GM19240 (cell line): ENCODE results near the gene SLX4.

Experiments used
- DNase-seq: peaks from one replicate; pipeline ENCODE4 v3.0.0; 2011; ENCODE audit warnings: low spot score; ENCODE audit not compliant: insufficient read length

SLX4 gene

DNA sequence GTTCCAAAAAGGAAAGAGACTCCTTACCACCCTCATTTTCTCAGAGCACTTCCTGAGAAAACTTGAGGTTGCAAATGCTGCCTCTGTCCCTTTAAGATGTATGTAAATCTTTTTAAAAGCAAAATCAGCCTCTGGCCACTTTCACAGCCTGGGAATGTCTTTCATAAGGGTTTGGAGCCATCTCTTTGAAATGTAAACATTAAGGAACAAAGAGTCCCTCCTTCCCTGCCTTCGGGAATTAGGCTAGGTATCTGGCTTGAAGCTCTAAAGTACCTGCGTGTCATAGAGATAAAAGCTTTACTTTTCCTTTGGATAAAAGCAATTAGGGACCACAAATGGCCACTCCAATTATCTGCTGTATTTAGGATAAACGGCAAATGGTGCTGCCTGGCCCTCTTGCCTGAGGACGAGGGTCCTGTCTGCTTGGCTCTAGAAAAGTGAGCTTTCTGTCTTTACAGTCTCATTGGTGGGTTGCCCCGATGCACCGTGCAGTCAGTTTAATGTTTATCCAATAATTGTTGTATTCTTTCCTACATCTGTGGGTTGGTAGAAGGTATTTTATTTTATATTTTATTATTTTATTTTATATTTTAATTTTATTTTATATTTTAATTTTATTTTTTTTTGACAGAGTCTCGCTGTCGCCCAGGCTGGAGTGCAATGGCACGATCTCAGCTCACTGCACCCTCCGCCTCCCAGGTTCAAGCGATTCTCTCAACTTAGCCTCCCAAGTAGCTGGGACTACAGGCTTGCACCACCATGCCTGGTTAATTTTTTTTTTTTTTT lies 58.1 kb downstream of the SLX4 start:
- no peak for DNase-seq

DNA sequence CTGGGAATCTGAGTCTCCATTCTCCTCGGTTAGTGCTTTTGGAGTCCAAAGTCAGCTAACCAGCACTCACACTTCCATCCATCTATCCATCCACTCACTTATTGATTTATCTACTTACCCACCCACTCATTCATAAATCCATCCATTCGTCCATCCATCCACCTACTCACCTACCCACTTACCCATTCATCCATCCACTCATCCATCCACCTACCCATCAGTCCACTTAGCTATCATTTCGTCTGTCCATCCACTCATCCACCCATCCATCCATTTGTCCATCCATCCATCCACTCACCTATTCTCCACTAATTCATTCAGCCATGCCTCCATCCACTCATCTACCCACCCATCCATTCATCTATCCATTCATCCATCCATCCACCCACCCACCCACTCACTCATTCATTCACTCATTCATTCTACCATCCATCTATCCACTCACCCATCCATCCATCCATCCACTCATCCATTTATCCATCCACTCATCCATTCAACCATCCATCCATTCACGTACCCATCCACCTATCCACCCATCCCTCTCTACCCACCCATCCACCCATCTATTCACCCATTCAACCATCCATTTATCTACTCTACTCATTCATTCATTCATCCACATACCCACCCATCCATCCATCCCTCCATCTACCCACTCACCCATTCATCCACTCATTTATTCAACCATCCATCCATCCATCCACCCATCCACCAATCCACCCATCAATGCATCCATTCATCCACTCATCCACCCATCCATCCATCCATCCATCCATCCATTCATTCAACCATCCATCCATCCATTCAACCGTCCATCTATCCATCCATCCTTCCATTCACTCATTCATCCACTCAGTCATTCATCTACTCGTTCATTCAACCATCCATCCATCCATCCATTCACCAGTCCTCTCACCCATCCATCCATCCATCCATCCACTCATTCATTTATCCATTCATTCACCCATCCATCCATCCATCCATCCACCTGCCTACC lies 60.3 kb downstream of the SLX4 start:
- DNase-seq: no peak

DNA sequence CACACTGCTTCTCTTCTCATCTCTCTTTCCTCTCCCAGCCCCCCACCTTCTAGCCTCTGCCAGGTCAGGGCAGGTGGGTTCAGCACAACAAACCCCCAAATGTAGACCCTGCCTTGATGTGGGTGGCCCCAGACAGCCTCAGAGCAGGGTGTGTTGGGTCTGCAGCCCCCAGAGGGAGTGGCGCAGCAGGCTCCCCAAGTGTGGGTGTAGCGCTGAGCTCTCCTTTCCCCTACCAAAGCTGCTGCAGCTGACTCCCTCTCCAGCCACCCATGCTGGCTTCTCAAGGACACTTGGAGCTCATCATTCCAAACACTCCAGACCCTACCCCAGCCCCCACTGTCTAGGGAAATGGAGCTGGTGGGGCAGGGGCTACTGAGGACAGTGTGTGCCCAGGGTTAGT lies 61.5 kb downstream of the SLX4 start:
- DNase-seq: no peak

DNA sequence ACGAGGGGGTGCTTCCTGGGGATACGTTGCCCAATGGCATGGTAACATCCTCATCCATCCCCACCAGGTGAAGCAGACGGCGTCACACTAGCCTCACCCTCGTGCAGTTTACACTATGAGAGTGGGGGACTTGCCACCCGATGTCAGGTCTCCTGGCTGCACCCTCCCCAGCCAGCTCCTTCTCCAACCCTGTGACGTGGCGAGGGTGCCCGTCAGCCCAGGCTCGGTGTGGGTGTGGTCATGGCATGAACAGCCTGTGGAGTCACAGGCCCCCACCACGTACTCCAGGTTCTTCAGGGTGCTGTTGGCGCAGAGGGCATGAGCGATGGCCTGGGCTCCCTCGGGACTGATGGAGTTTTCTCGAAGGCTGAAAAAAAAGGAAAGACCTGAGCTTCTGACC lies 62.5 kb downstream of the SLX4 start:
- no peak for DNase-seq

DNA sequence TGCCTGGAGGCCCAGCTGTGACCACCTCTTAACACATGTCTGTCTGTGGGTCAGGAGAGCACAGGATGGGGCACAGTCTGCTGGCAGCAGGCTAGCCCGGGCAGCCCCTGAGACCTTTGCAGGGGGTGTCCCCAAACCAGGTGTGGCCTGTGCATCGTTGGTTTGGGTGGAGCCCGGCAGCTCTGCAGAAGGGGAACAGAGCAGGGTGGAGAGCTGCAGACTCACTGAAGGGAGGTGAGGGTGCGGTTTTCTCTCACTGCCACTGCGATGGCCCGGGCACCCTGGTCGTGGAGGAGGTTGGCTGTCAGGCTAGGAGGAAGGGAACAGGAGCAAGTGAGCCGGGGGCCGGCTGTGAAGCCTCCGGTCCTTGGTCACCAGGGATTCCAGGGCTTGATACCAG lies 63.0 kb downstream of the SLX4 start:
- DNase-seq: no peak

DNA sequence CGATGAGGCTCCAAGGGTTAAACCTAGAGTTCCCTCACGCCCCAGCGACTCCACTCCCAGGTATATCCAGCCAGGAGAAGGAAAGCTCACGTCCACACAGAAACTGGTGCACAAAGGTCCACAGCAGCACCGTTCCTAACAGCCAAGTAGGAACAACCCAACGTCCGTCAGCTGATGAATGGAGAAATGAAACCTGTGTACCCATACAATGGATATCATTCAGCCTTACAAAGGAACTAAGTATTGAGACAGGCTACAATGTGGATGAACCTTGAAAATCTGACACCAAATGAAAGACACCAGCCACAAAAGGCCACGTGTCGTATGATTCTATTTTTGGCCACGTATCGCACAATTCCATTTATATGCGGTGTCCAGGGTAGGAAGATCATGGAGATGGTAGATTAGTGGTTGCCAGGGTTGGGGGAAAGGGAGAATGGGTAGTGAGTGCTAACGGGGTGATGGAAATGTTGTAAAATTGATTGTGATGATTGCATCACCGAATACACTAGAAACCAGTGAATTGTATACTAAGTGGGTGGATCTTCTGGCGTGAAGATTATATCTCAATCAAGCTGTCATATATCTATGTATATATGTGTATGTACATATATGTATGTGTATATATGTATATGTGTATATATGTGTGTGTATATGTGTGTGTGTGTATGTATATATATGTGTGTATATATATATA lies 64.3 kb downstream of the SLX4 start:
- DNase-seq: no peak

DNA sequence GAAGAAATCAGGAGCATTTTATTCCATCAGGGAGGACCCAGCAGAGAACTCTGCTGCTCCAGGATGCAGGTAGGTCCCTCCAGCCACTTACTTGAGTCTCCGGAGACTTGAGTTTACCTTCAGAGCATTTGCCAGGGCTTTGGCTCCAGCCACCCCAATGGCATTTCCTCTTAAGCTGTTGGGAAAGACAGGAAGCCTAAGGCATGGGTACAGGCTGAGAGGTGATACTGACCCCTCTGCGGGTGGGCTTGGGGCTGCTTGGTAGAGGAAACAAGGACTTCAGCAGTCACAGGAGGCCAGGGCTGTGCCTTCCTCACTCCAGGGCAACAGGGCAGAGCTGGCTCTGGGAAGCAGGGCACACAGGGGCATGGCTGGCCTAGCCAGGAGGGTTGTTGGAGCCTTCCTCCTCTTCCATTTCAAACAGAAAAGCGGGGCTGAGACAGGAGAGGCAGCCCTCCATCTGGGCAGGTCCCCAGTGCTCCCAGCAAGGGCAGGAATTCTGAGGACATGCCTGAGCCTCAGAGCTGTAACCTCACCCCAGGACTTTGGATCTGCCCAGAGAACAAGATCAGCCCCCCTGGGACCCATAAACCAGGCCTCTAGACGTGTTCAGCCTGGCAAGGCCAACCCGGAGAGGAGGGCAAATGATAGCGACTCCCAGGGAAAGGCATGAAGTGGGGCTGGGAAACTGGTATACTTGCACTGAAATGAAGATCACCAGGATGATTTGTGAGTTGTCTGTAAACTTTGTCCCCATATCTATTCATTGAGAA lies 68.6 kb downstream of the SLX4 start:
- no peak for DNase-seq

DNA sequence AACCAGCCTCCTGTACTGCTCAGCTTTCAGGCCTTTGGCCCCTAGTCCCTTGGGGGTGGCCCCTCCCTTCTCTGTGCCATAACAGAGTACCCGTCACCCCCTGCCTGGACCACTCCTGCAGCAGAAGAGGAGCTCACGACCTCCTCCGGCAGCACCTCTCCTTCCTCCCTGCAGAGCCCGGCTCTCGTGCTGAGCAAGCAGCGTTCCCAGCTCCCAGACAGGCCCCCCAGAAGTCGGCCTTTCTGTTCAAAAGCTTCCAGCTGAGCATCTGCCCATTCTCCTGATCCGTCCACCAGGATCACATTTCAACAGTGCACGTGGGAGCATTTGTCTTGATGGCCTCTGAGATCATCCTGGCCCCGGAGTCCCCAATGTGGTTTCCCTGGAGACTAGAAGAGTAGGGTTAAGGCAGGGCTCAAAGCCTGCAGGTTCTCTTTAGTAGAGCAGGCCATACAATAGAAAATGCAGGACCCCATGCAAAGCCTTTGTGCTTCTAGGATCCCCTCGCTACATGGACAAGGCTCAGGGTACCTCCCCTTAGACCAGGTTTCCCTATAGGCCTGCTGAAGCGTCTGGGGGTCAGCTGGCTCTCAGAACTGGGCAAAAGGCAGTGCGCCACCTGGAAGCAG lies 69.8 kb downstream of the SLX4 start:
- no peak for DNase-seq

DNA sequence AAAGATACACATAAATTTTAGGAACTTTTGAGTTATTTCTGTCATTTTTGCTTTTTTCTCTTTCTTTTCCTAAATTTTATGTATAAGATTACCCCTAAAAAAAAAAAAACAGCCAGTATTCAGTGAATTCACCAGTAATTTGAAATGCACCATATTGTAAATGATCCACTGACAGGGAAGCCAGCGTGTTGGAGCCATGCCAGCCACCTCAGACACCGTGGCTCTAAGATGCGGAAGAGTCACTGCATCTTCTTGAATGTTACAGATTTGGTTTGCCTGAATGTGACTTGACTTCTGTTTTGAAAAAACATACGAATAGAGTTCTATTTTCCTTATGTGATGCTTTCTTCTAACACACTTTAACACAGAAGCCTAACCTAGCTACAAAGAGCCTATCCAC lies 73.2 kb downstream of the SLX4 start:
- DNase-seq: no peak

DNA sequence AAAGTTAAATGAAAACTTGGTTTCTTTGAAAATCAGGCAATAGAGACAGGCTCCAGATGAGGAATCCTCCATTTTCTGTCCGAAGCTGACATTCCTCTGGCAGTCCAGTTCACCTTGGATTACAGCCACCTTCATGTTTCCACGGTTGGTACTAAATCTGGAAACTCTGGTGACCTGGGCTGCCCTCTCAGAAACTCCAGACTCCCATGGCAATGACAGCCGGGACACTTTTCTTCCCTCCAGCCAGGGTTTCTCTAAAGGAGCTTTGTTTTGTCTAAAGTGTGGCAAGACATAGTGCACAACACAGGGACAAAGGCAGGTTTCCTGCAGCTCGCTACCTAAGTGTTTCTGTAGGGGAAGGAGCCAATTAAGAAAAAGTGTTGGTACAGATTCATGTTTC lies 74.6 kb downstream of the SLX4 start:
- no peak for DNase-seq

DNA sequence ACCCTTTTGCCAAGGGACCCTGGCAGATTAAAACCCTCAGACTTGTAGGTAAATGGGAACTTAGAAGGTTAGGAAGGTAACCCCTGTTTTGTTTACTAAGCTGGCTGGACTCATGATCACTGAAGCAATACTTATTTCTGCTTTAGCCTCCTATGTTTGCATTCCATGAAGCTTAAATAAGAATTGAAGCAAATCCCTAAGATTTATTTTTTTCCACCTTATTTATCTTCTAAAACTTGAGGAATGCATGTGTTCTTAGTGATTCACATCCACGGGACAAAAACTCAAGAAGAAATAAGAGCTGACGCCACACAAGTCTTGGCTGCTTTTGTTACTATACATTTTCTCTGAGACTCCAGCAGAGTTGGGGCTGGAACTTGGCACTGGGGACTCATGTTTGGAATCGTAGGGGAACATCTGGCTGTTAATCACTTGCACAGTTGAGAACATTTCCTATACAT lies 75.1 kb downstream of the SLX4 start:
- DNase-seq: no peak

DNA sequence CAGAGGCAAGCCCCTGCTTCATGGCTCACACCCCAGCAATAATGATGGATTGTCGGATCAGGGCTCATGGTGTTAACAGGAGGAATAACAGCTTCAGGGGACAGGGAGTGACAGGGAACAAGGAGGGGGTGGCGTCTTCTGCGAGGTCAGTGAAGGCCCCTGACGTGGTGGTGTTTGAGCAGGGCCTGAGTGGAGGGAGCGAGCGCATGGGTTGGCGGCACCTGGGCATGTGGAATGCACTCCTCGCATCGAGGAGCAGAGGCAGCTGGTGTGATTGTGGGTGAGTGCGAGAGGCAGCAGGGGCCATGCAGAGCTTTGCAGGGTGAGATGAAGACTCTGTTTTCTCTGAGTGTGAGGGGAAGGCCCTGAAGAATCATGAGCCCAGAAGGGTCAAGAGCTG lies 77.3 kb downstream of the SLX4 start:
- no peak for DNase-seq

DNA sequence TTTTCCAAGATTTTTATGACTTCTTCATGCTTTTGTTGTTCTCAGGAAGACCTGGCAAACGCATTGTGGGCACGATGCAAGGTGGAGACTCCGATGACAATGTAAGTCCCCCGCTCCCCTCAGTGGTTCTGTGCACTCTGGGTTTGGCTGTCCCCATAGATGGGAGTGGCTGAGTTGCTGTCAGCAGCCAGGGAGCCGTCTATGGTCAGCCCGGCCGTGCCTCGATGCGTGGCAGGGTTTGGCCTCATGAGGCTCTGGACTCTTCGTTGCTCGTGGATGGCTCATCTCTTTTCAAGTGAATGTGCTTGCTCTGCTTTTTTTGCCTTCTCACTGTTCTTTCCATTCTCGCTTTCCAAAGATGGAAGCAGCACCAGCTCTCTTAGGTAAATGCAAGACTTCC lies 78.7 kb downstream of the SLX4 start:
- DNase-seq: no peak
